Gastroesophageal sphincter (tissue), 3 donors: ENCODE results near the gene UBE2I.

ENCODE experiments used
- EP300 ChIP-seq: sonication (generic); formaldehyde crosslinking; IDR thresholded peaks from one replicate; pipeline ENCODE4 v1.6.1; 2017; ENCODE audit warnings: antibody characterized with exemption, mild to moderate bottlenecking
- POLR2A ChIP-seq, 2 donors: fragments of 450-650 bp; IDR thresholded peaks; one replicate each; pipeline ENCODE4 v1.6.1; 2017; ENCODE audit warnings: antibody characterized with exemption in 2 of 2, mild to moderate bottlenecking in 2 of 2, moderate library complexity in 1 of 2
- POLR2AphosphoS5 ChIP-seq: sonication (generic); formaldehyde crosslinking; IDR thresholded peaks from one replicate; pipeline ENCODE4 v1.6.1; 2017; ENCODE audit warnings: antibody characterized with exemption
- TF ChIP-seq, protein P1 (sequence below), 4 experiments: fragments of 200-600 bp in 2 of 4; fragments of 450-650 bp in 2 of 4; sonication (generic) in 1 of 4; IDR thresholded peaks; one replicate each; pipeline ENCODE4 v1.5.1; 2017 to 2019; ENCODE audit warnings: antibody characterized with exemption in 4 of 4, mild to moderate bottlenecking in 2 of 4, moderate library complexity in 2 of 4

- TF ChIP-seq, protein P1, sequence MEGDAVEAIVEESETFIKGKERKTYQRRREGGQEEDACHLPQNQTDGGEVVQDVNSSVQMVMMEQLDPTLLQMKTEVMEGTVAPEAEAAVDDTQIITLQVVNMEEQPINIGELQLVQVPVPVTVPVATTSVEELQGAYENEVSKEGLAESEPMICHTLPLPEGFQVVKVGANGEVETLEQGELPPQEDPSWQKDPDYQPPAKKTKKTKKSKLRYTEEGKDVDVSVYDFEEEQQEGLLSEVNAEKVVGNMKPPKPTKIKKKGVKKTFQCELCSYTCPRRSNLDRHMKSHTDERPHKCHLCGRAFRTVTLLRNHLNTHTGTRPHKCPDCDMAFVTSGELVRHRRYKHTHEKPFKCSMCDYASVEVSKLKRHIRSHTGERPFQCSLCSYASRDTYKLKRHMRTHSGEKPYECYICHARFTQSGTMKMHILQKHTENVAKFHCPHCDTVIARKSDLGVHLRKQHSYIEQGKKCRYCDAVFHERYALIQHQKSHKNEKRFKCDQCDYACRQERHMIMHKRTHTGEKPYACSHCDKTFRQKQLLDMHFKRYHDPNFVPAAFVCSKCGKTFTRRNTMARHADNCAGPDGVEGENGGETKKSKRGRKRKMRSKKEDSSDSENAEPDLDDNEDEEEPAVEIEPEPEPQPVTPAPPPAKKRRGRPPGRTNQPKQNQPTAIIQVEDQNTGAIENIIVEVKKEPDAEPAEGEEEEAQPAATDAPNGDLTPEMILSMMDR (IDR thresholded peaks at IDR 0.05): no peak
- TF ChIP-seq POLR2AphosphoS5 (no peak), POLR2A (IDR thresholded peaks at IDR 0.05) (no peak), EP300 (no peak)
Measured at GRCh38 chr16:1263591-1264344, 45.7 kb upstream of the UBE2I start.
